Fibroblast of mammary gland (primary cell): ENCODE data around the gene LRR1.

Source experiments
- DNase-seq: peaks from one replicate; pipeline ENCODE4 v3.0.0-alpha.2; 2010; ENCODE audit warnings: low read depth
- H3K4me3 ChIP-seq: 2 replicates; pipeline ENCODE4 v1.5.1; 2011; ENCODE audit warnings: low read depth, mild to moderate bottlenecking, low read length, moderate library complexity; ENCODE audit not compliant: control insufficient read depth
- TF ChIP-seq, protein P1 (sequence below): conservative IDR thresholded peaks from 2 replicates; pipeline ENCODE4 v1.5.1; 2011; ENCODE audit warnings: low read depth, low read length, inconsistent platforms; ENCODE audit not compliant: control insufficient read depth, insufficient read depth

Gene LRR1

DNA sequence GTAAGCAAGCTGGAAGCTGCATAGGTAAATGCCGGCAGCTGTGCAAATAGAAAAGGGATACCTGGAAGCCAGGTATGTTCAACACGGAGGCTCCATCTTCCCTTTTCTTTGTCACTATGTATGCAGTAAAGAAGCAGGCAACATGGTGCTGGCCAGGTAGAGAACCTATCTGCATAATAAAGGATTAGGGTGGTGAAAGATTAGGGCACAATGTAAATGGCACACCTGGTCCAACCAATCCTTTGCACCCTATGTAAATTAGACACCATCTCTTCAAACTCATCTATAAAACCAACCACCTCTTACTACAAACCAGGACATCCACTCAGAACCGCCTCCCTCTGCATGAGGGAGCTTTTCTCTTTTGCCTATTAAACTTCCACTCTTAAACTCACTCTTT lies 44.8 kb upstream of the LRR1 start:
- no peak for DNase-seq
- H3K4me3 ChIP-seq: no peak overlapping the region
- TF ChIP-seq, protein P1, sequence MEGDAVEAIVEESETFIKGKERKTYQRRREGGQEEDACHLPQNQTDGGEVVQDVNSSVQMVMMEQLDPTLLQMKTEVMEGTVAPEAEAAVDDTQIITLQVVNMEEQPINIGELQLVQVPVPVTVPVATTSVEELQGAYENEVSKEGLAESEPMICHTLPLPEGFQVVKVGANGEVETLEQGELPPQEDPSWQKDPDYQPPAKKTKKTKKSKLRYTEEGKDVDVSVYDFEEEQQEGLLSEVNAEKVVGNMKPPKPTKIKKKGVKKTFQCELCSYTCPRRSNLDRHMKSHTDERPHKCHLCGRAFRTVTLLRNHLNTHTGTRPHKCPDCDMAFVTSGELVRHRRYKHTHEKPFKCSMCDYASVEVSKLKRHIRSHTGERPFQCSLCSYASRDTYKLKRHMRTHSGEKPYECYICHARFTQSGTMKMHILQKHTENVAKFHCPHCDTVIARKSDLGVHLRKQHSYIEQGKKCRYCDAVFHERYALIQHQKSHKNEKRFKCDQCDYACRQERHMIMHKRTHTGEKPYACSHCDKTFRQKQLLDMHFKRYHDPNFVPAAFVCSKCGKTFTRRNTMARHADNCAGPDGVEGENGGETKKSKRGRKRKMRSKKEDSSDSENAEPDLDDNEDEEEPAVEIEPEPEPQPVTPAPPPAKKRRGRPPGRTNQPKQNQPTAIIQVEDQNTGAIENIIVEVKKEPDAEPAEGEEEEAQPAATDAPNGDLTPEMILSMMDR: no peak

GRCh38 chr14:49559979-49560768 lies 38.6 kb upstream of the LRR1 start:
- TF ChIP-seq, protein P1: no peak
- DNase-seq: no peak
- H3K4me3 ChIP-seq: no peak overlapping the region

DNA sequence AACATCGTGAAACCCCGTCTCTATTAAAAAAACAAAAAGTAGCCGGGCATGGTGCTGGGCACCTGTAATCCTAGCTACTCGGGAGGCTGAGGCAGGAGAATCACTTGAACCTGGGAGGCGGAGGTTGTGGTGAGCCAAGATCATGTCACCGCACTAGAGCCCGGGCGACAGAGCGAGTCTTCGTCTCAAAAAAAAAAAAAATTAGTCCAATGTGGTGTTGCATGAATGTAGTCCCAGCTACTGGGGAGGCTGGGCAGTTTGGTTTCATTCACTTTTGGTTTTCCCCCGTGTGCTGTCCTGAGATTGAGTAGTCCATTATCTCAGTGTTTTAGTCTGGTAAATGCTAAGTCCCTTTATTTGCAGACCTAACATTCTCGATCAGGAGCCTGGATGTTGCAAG lies 32.0 kb upstream of the LRR1 start:
- DNase-seq: no peak
- H3K4me3 ChIP-seq: no peak overlapping the region
- TF ChIP-seq, protein P1: no peak

DNA sequence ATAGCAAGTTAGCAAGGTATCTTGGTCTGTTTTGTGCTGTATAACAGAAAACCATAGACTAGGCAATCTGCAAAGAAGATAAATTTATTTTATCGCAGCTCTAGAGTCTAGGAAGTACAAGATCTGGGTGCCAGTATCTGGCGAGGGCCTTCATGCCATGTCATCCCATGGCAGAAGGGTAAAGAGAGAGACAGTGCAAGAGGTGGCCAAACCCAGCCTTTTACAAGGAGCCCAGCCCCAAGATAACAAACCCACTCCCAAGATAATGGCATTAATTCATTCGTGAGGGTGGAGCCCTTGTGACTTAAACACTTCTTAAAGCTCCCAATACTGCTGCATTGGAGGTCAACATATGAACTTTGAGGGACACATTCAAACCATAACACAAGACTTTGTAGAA lies 29.5 kb upstream of the LRR1 start:
- TF ChIP-seq, protein P1: no peak
- no peak for DNase-seq
- no peak overlapping the region for H3K4me3 ChIP-seq

GRCh38 chr14:49574038-49574437 lies 24.7 kb upstream of the LRR1 start:
- TF ChIP-seq, protein P1: no peak
- no peak for DNase-seq
- no peak overlapping the region for H3K4me3 ChIP-seq

- no peak for DNase-seq
- TF ChIP-seq, protein P1: no peak
- no peak overlapping the region for H3K4me3 ChIP-seq
Measured at GRCh38 chr14:49578141-49578540, 20.6 kb upstream of the LRR1 start.

- no peak for DNase-seq
- TF ChIP-seq, protein P1: no peak
- H3K4me3 ChIP-seq: no peak overlapping the region
Measured at GRCh38 chr14:49579841-49580240, 18.9 kb upstream of the LRR1 start.
